Lung (tissue), 12 donors: ENCODE measurements around the gene TDRD3. TPM values are rescaled to one million over a fixed set of nuclear protein-coding genes. Genes with fewer than 3 reads are reported as not detected.

Experiments used
- ATAC-seq: fragments of 200-7000 bp; cut with Tn5 transposase; one replicate; pipeline ENCODE4 v1.9.1; 2020; ENCODE audit warnings: moderate number of reproducible peaks; ENCODE audit not compliant: insufficient read depth, low FRiP score
- DNase-seq, 3 donors: peaks; one replicate each; pipeline ENCODE4 v3.0.0-alpha.2; 2013 to 2017
- H3K27ac ChIP-seq, 2 donors: one replicate each; pipeline ENCODE4 v1.5.1; 2013; ENCODE audit warnings: mild to moderate bottlenecking in 2 of 2, moderate library complexity in 2 of 2, control low read depth in 1 of 2, inconsistent platforms in 1 of 2, low read depth in 1 of 2, low read length in 1 of 2
- H3K27me3 ChIP-seq, 3 donors: one replicate each; pipeline ENCODE4 v1.5.1; 2013; ENCODE audit warnings: low read length in 2 of 3; ENCODE audit not compliant: control insufficient read depth in 3 of 3, insufficient read depth in 3 of 3
- H3K36me3 ChIP-seq, 4 donors: one replicate each; pipeline ENCODE4 v1.5.1; 2013; ENCODE audit warnings: low read length in 4 of 4, mild to moderate bottlenecking in 1 of 4, moderate library complexity in 1 of 4; ENCODE audit not compliant: control insufficient read depth in 4 of 4, insufficient read depth in 4 of 4
- H3K4me1 ChIP-seq, 5 donors: one replicate each; pipeline ENCODE4 v1.5.1; 2013; ENCODE audit warnings: low read length in 5 of 5, mild to moderate bottlenecking in 2 of 5, moderate library complexity in 1 of 5; ENCODE audit not compliant: control insufficient read depth in 5 of 5, insufficient read depth in 5 of 5
- H3K4me3 ChIP-seq: one replicate; pipeline ENCODE4 v1.5.1; 2013; ENCODE audit warnings: mild to moderate bottlenecking, control low read depth, moderate library complexity
- H3K9ac ChIP-seq, 2 donors: one replicate each; pipeline ENCODE4 v1.5.1; 2013; ENCODE audit warnings: low read length in 2 of 2, control low read depth in 1 of 2; ENCODE audit not compliant: insufficient read depth in 1 of 2
- H3K9me3 ChIP-seq, 4 donors: one replicate each; pipeline ENCODE4 v1.5.1; 2013; ENCODE audit warnings: low read length in 3 of 4, mild to moderate bottlenecking in 1 of 4, moderate library complexity in 1 of 4; ENCODE audit not compliant: control insufficient read depth in 4 of 4, insufficient read depth in 3 of 4
- CTCF ChIP-seq: IDR thresholded peaks from 2 replicates; pipeline ENCODE4 v1.5.1; 2012; ENCODE audit warnings: mild to moderate bottlenecking; ENCODE audit errors: control extremely low read depth, extremely low read depth
- WGBS, 2 donors: extraction: QIAGEN DNeasy Blood & Tissue Kit; methylation state at CpG; one replicate each; pipeline ENCODE4 v1.1.7; 2013; 5-methylcytosine and 5-hydroxymethylcytosine counted together
- polyA plus RNA-seq, 2 donors: library from polyadenylated mRNA; stranded (reverse); fragments of 200-250 nt; gene quantifications; one replicate each; pipeline ENCODE4 v1.2.1, GENCODE V29; 2013
- total RNA-seq, 2 donors: library from RNA; depleted of rRNA in 1 of 2; stranded (reverse); fragments of >200 nt in 1 of 2; gene quantifications; one replicate each; pipeline ENCODE4 v1.2.1, GENCODE V29; 2014 to 2021
- donor health status: control.
- donor health status: control.
- donor health status: Bipolar disorder and iron deficiency.
- donor health status: healthy.
- donor health status: DM: yes; HTN: yes; CAD: no.

The TDRD3 gene
- total and polyA plus RNA-seq, 4 donors: 6.5 to 56.7 (median 19.4) TPM

GRCh38 chr13:60604058-60604457 is 207.0 kb downstream of the TDRD3 start:
- Histone ChIP-seq H3K27ac (no peak overlapping the region), H3K4me1 (no peaks in the 10 kb centered on the region), H3K27me3 (no peaks in the 10 kb centered on the region), H3K9ac (no peak overlapping the region), H3K4me3 (no peak overlapping the region), H3K9me3 (no peaks in the 10 kb centered on the region), H3K36me3 (no peaks in the 10 kb centered on the region)
- no peak for TF ChIP-seq CTCF
- DNase-seq (no peak), ATAC-seq (no peak)
- WGBS, 2 donors: 88 to 94% methylated on average over 6 of the region's 6 CpGs

GRCh38 chr13:60608954-60609353 is 211.9 kb downstream of the TDRD3 start:
- H3K36me3 ChIP-seq: no peaks in the 10 kb centered on the region
- H3K4me1 ChIP-seq: no peaks in the 10 kb centered on the region
- no peaks in the 10 kb centered on the region for H3K9me3 ChIP-seq
- DNase-seq (no peak), ATAC-seq (no peak)
- H3K27ac ChIP-seq: no peak overlapping the region
- H3K4me3 ChIP-seq: no peak overlapping the region
- no peak overlapping the region for H3K9ac ChIP-seq
- peaks cover 0 to 2% (median 0%) of the 10 kb centered on the region in 3 donors for H3K27me3 ChIP-seq
- no peak for TF ChIP-seq CTCF
- WGBS, 2 donors: 81 to 83% methylated on average over 4 of the region's 4 CpGs

GRCh38 chr13:60611523-60611922 is 214.5 kb downstream of the TDRD3 start:
- Histone ChIP-seq H3K27ac (no peak overlapping the region), H3K9ac (no peak overlapping the region), H3K4me3 (no peak overlapping the region), H3K27me3 (peaks cover 0 to 2% (median 0%) of the 10 kb centered on the region in 3 donors), H3K36me3 (no peaks in the 10 kb centered on the region), H3K9me3 (no peaks in the 10 kb centered on the region), H3K4me1 (no peaks in the 10 kb centered on the region)
- no peak for TF ChIP-seq CTCF
- WGBS, 2 donors: 69 to 88% methylated on average over 2 of the region's 2 CpGs
- DNase-seq (no peak), ATAC-seq (no peak)

GRCh38 chr13:60612593-60612992 is 215.6 kb downstream of the TDRD3 start:
- Histone ChIP-seq H3K9me3 (no peaks in the 10 kb centered on the region), H3K9ac (no peak overlapping the region), H3K4me1 (no peaks in the 10 kb centered on the region), H3K36me3 (no peaks in the 10 kb centered on the region), H3K4me3 (no peak overlapping the region), H3K27me3 (peaks cover 0 to 2% (median 0%) of the 10 kb centered on the region in 3 donors), H3K27ac (no peak overlapping the region)
- 69 to 73% methylated on average over 3 of the region's 3 CpGs for WGBS, 2 donors
- ATAC-seq (no peak), DNase-seq (no peak)
- no peak for TF ChIP-seq CTCF
